GM12891 (cell line): ENCODE data around the gene FN3KRP.

Experiments used
- PAX5 ChIP-seq: IDR thresholded peaks from 2 replicates; pipeline ENCODE4 v1.6.1; 2011; ENCODE audit warnings: low read length, moderate library complexity, mild to moderate bottlenecking; ENCODE audit not compliant: insufficient read depth, severe bottlenecking
- POLR2A ChIP-seq: IDR thresholded peaks from 2 replicates; pipeline ENCODE4 v1.6.1; 2011; ENCODE audit warnings: low read depth, low read length, control low read depth
- POLR2AphosphoS5 ChIP-seq: IDR thresholded peaks from 2 replicates; pipeline ENCODE4 v1.6.1; 2011; ENCODE audit warnings: low read depth, low read length, control low read depth
- SPI1 ChIP-seq: IDR thresholded peaks from 2 replicates; pipeline ENCODE4 v1.6.1; 2011; ENCODE audit warnings: low read depth, low read length, control low read depth
- TAF1 ChIP-seq: IDR thresholded peaks from 2 replicates; pipeline ENCODE4 v1.6.1; 2011; ENCODE audit warnings: low read depth, low read length, control low read depth

GRCh38 chr17:82720204-82720603 is 3.7 kb downstream of the FN3KRP start:
- TF ChIP-seq POLR2A (no peak), POLR2AphosphoS5 (no peak), SPI1 (no peak), TAF1 (no peak), PAX5 (no peak)
